SK-N-SH (cell line): Measurements from ENCODE around the gene RASAL2. TPM values are rescaled to one million over a fixed set of nuclear protein-coding genes. Genes with fewer than 3 reads are reported as not detected.

Experiments used
- CTCF ChIA-PET: fragments of 300-600, 350-600 bp; formaldehyde crosslinking; extraction: SDS; loops from one replicate; lab custom pipeline; 2021; lab: Yijun Ruan, JAX
- POLR2A ChIA-PET: fragments of 350-600 bp; sonication (Branson Sonifier 250); formaldehyde crosslinking; extraction: SDS; loops from one replicate; lab custom pipeline; 2020; ENCODE audit warnings: antibody characterized with exemption, inconsistent platforms; lab: Yijun Ruan, JAX
- DNase-seq: peaks from one replicate; pipeline ENCODE4 v3.0.0; 2012
- H2AFZ ChIP-seq: fragments of 200-600 bp; sonication (generic); 2 replicates; pipeline ENCODE4 v1.8.1; 2016; ENCODE audit warnings: antibody characterized with exemption, mild to moderate bottlenecking, low read depth
- H3F3A ChIP-seq: fragments of 200-600 bp; sonication (generic); replicated peaks from 2 replicates; pipeline ENCODE3; 2016; ENCODE audit warnings: antibody characterized with exemption, mild to moderate bottlenecking; ENCODE audit not compliant: insufficient read depth
- H3K27ac ChIP-seq, 2 experiments: fragments of 200-500 bp in 1 of 2; fragments of 200-600 bp in 1 of 2; sonication (Bioruptor generic) in 1 of 2; sonication (generic), shearing (Covaris generic) in 1 of 2; 2 replicates each; pipeline versions ENCODE4 v1.5.1 to v1.6.1; 2014 to 2016; ENCODE audit warnings: low read depth in 2 of 2, inconsistent platforms in 1 of 2, low read length in 1 of 2, mild to moderate bottlenecking in 1 of 2, mixed read lengths in 1 of 2
- H3K27me3 ChIP-seq: fragments of 200-600 bp; sonication (generic), shearing (Covaris generic); 2 replicates; pipeline ENCODE4 v1.6.1; 2016; ENCODE audit warnings: mixed run types; ENCODE audit not compliant: insufficient read depth
- H3K36me3 ChIP-seq, 2 experiments: fragments of 200-500 bp in 1 of 2; fragments of 200-600 bp in 1 of 2; sonication (Bioruptor generic) in 1 of 2; sonication (generic) in 1 of 2; replicated peaks in 1 of 2; 2 replicates each; pipeline versions ENCODE3 to v1.5.1; 2014 to 2016; ENCODE audit warnings: low read length in 1 of 2, mild to moderate bottlenecking in 1 of 2; ENCODE audit not compliant: insufficient read depth in 2 of 2, control insufficient read depth in 1 of 2
- H3K4me1 ChIP-seq, 2 experiments: fragments of 200-500 bp in 1 of 2; fragments of 200-600 bp in 1 of 2; sonication (Bioruptor generic) in 1 of 2; sonication (generic), shearing (Covaris generic) in 1 of 2; 2 replicates each; pipeline versions ENCODE4 v1.5.1 to v1.6.1; 2014 to 2016; ENCODE audit warnings: low read depth in 1 of 2, low read length in 1 of 2, mixed run types in 1 of 2; ENCODE audit not compliant: insufficient read depth in 2 of 2, control insufficient read depth in 1 of 2
- H3K4me2 ChIP-seq: fragments of 200-600 bp; sonication (generic), shearing (Covaris generic); 2 replicates; pipeline ENCODE4 v1.6.1; 2017; ENCODE audit warnings: mixed run types
- H3K4me3 ChIP-seq, 2 experiments: fragments of 200-500 bp in 1 of 2; fragments of 200-600 bp in 1 of 2; sonication (Bioruptor generic) in 1 of 2; sonication (generic), shearing (Covaris generic) in 1 of 2; 2 replicates each; pipeline versions ENCODE4 v1.5.1 to v1.8.1; 2014 to 2016; ENCODE audit warnings: low read depth in 2 of 2, inconsistent platforms in 1 of 2, low read length in 1 of 2, mild to moderate bottlenecking in 1 of 2, mixed read lengths in 1 of 2, moderate library complexity in 1 of 2
- H3K79me2 ChIP-seq: fragments of 200-600 bp; sonication (generic); 2 replicates; pipeline ENCODE4 v1.8.1; 2017; ENCODE audit warnings: mild to moderate bottlenecking; ENCODE audit not compliant: insufficient read depth
- H3K9ac ChIP-seq: fragments of 200-600 bp; sonication (generic); 2 replicates; pipeline ENCODE4 v1.6.1; 2017; ENCODE audit warnings: mixed run types
- H3K9me2 ChIP-seq: fragments of 200-600 bp; sonication (generic); 2 replicates; pipeline ENCODE4 v1.6.1; 2017; ENCODE audit warnings: mixed run types
- H3K9me3 ChIP-seq: fragments of 200-600 bp; sonication (generic); 2 replicates; pipeline ENCODE4 v1.6.1; 2017; ENCODE audit warnings: mixed run types, mild to moderate bottlenecking, moderate library complexity
- H4K20me1 ChIP-seq: fragments of 200-600 bp; sonication (generic); 2 replicates; pipeline ENCODE4 v1.6.1; 2017; ENCODE audit warnings: mild to moderate bottlenecking, mixed run types; ENCODE audit not compliant: insufficient read depth
- CHD2 ChIP-seq: fragments of 150-350 bp; IDR thresholded peaks from 2 replicates; pipeline ENCODE4 v1.6.1; 2018; ENCODE audit warnings: low read length; ENCODE audit not compliant: partially characterized antibody
- EZH2phosphoT487 ChIP-seq: fragments of 200-600 bp; sonication (generic); IDR thresholded peaks from 2 replicates; pipeline ENCODE4 v1.6.1; 2017; ENCODE audit warnings: low read depth, mixed run types, mild to moderate bottlenecking, antibody characterized with exemption, moderate library complexity, borderline replicate concordance
- FOSL2 ChIP-seq: IDR thresholded peaks from 2 replicates; pipeline ENCODE4 v1.4.0; 2012; ENCODE audit warnings: low read depth, mild to moderate bottlenecking, moderate library complexity, borderline replicate concordance
- FOXJ3 ChIP-seq: sonication (generic); formaldehyde crosslinking; IDR thresholded peaks from 2 replicates; pipeline ENCODE4 v1.5.1; 2020; ENCODE audit warnings: mild to moderate bottlenecking, missing genetic modification reagents
- GABPA ChIP-seq: IDR thresholded peaks from 2 replicates; pipeline ENCODE4 v1.4.0; 2012; ENCODE audit warnings: low read depth, mild to moderate bottlenecking
- GATA2 ChIP-seq: sonication (generic); formaldehyde crosslinking; IDR thresholded peaks from 2 replicates; pipeline ENCODE4 v1.5.0; 2020; ENCODE audit warnings: mild to moderate bottlenecking, missing genetic modification reagents
- IRF3 ChIP-seq: fragments of 150-350 bp; IDR thresholded peaks from 2 replicates; pipeline ENCODE4 v1.6.1; 2016; ENCODE audit warnings: mild to moderate bottlenecking, low read depth, low read length
- MEF2A ChIP-seq: IDR thresholded peaks from 2 replicates; pipeline ENCODE4 v1.4.0; 2012; ENCODE audit warnings: low read depth, borderline replicate concordance
- POLR2AphosphoS5 ChIP-seq: IDR thresholded peaks from 2 replicates; pipeline ENCODE4 v1.6.1; 2012; ENCODE audit warnings: low read depth, low read length
- RAD21 ChIP-seq: IDR thresholded peaks from 2 replicates; pipeline ENCODE4 v1.6.1; 2012; ENCODE audit warnings: mild to moderate bottlenecking, low read length
- RCOR1 ChIP-seq: fragments of 150-350 bp; IDR thresholded peaks from 2 replicates; pipeline ENCODE4 v1.6.1; 2017; ENCODE audit warnings: antibody characterized with exemption, low read length
- REST ChIP-seq: IDR thresholded peaks from 2 replicates; pipeline ENCODE4 v1.6.1; 2012; ENCODE audit warnings: mild to moderate bottlenecking, low read depth, low read length, moderate library complexity
- RFX5 ChIP-seq: IDR thresholded peaks from 2 replicates; pipeline ENCODE4 v1.6.1; 2012; ENCODE audit warnings: mild to moderate bottlenecking, improper control_type of control experiment, low read length
- RXRA ChIP-seq: IDR thresholded peaks from 2 replicates; pipeline ENCODE4 v1.4.0; 2012; ENCODE audit warnings: low read depth, mild to moderate bottlenecking, borderline replicate concordance
- WGBS: methylation state at CpG from one replicate; pipeline ENCODE4 v1.1.6; 2017; ENCODE audit warnings: low lambda C conversion rate; 5-methylcytosine and 5-hydroxymethylcytosine counted together
- polyA plus RNA-seq, 3 experiments: library from polyadenylated mRNA; depleted of rRNA; stranded (reverse); fragments of >200 nt; gene quantifications; 2 replicates each; pipeline ENCODE4 v1.2.3, GENCODE V29; 2012

RASAL2 gene
- polyA plus RNA-seq, 1 of the 3 experiments (the other 2 are of a cell fraction), result 6.9 TPM

- Histone ChIP-seq H3K4me3 (no peak overlapping the region), H2AFZ (no peak overlapping the region), H3K4me1 (no peaks in the 10 kb centered on the region), H3K9ac (no peak overlapping the region), H3K4me2 (no peak overlapping the region), H3K79me2 (no peaks in the 10 kb centered on the region), H3F3A (no peaks in the 10 kb centered on the region), H4K20me1 (no peaks in the 10 kb centered on the region), H3K27ac (no peak overlapping the region), H3K9me3 (no peaks in the 10 kb centered on the region), H3K36me3 (no peaks in the 10 kb centered on the region), H3K9me2 (no peaks in the 10 kb centered on the region), H3K27me3 (no peaks in the 10 kb centered on the region)
- no peak for DNase-seq
- TF ChIP-seq IRF3 (no peak), FOSL2 (no peak)
- WGBS, result 83% methylated on average over 4 of the region's 4 CpGs
- ChIA-PET CTCF (no interaction called here), POLR2A (no interaction called here)
Measured at GRCh38 chr1:178399177-178399728, 305.3 kb downstream of the RASAL2 start.

GRCh38 chr1:178405137-178405536, 311.2 kb downstream of the RASAL2 start:
- H3K9ac ChIP-seq, result no peak overlapping the region
- H3K4me1 ChIP-seq, result no peaks in the 10 kb centered on the region
- CTCF ChIA-PET, result no interaction called here
- WGBS, result 94% methylated on average over 1 of the region's 1 CpG
- no peaks in the 10 kb centered on the region for H4K20me1 ChIP-seq
- TF ChIP-seq POLR2AphosphoS5 (no peak), FOXJ3 (CRISPR knock-in tag) (no peak), EZH2phosphoT487 (no peak), RXRA (no peak), RAD21 (no peak), RCOR1 (no peak), MEF2A (no peak)
- no peak overlapping the region for H2AFZ ChIP-seq
- no peaks in the 10 kb centered on the region for H3F3A ChIP-seq
- no peaks in the 10 kb centered on the region for H3K79me2 ChIP-seq
- no peaks in the 10 kb centered on the region for H3K9me2 ChIP-seq
- no peak overlapping the region for H3K27ac ChIP-seq
- H3K4me2 ChIP-seq, result no peak overlapping the region
- no peaks in the 10 kb centered on the region for H3K27me3 ChIP-seq
- POLR2A ChIA-PET, result no interaction called here
- H3K36me3 ChIP-seq, result no peaks in the 10 kb centered on the region
- H3K4me3 ChIP-seq, result no peak overlapping the region
- DNase-seq, result no peak
- no peaks in the 10 kb centered on the region for H3K9me3 ChIP-seq

GRCh38 chr1:178407215-178407614, 313.3 kb downstream of the RASAL2 start:
- Histone ChIP-seq H3F3A (no peaks in the 10 kb centered on the region), H3K9me2 (no peaks in the 10 kb centered on the region), H3K9me3 (no peaks in the 10 kb centered on the region), H3K27ac (no peak overlapping the region), H3K27me3 (no peaks in the 10 kb centered on the region), H2AFZ (no peak overlapping the region), H3K79me2 (no peaks in the 10 kb centered on the region), H4K20me1 (no peaks in the 10 kb centered on the region), H3K36me3 (no peaks in the 10 kb centered on the region), H3K4me2 (no peak overlapping the region), H3K4me1 (no peaks in the 10 kb centered on the region), H3K4me3 (no peak overlapping the region), H3K9ac (no peak overlapping the region)
- WGBS, result 76% methylated on average over 2 of the region's 2 CpGs
- no peak for TF ChIP-seq REST
- TF ChIP-seq GATA2, result no peak
- no peak for TF ChIP-seq GABPA
- no peak for TF ChIP-seq FOXJ3 (CRISPR knock-in tag)
- TF ChIP-seq RFX5, result no peak
- no peak for TF ChIP-seq MEF2A
- TF ChIP-seq CHD2, result no peak
- ChIA-PET CTCF (no interaction called here), POLR2A (no interaction called here)
- DNase-seq, result no peak
